ENCODE data around the gene MCC.

DNA sequence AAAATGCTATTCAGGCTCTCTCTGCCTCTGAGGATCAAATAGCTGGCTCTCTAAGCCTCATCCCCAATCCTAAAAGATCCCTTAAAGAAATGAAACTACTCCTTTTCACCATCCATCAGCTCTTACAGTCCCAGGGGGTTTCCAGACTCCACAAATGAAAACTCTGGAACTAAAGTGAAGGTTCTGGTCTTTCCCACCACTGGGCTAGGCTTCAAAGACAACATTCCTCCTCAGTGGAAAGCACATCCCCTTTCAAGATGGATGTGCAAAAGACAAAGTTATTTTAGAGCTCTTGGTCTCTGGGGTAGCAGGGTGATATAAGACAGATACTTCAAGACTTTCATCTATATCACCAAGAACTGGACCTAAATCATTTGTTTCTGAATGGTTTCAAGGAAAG lies 404.8 kb downstream of the MCC start:
- TF ChIP-seq EZH2 (IDR thresholded peaks at IDR 0.05; ENCODE audit: low read length) = no peak
- TF ChIP-seq, protein P1, sequence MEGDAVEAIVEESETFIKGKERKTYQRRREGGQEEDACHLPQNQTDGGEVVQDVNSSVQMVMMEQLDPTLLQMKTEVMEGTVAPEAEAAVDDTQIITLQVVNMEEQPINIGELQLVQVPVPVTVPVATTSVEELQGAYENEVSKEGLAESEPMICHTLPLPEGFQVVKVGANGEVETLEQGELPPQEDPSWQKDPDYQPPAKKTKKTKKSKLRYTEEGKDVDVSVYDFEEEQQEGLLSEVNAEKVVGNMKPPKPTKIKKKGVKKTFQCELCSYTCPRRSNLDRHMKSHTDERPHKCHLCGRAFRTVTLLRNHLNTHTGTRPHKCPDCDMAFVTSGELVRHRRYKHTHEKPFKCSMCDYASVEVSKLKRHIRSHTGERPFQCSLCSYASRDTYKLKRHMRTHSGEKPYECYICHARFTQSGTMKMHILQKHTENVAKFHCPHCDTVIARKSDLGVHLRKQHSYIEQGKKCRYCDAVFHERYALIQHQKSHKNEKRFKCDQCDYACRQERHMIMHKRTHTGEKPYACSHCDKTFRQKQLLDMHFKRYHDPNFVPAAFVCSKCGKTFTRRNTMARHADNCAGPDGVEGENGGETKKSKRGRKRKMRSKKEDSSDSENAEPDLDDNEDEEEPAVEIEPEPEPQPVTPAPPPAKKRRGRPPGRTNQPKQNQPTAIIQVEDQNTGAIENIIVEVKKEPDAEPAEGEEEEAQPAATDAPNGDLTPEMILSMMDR (optimal IDR thresholded peaks at IDR 0.05 in 1 of 3, IDR thresholded peaks at IDR 0.05 in 1 of 3, conservative IDR thresholded peaks at IDR 0.05 in 1 of 3; ENCODE audit: extremely low read depth in 1 of 3, insufficient read depth in 2 of 3, low read length in 3 of 3) = no peak
